Calu3 (cell line): ENCODE results near the gene ANXA10. TPM values are rescaled to one million over a fixed set of nuclear protein-coding genes. Genes with fewer than 3 reads are reported as not detected.

Experiments
- BruUV-seq: library from RNA; stranded (reverse); fragments of 400-500 nt; replicated peaks from 2 replicates; lab custom pipeline; 2021; lab: Mats Ljungman, UMichigan
- CTCF ChIA-PET: fragments of 300-600 bp; sonication (Branson Sonifier 250); formaldehyde crosslinking; loops from one replicate; lab custom pipeline; 2022; ENCODE audit warnings: antibody characterized with exemption; lab: Charles Lee
- DNase-seq: peaks from one replicate; pipeline ENCODE4 v3.0.0; 2022
- H3K27ac Mint-ChIP-seq: one replicate; pipeline ENCODE4 v1.8.0; 2022; ENCODE audit warnings: mixed read lengths; ENCODE audit not compliant: unreplicated experiment
- H3K27me3 Mint-ChIP-seq: one replicate; pipeline ENCODE4 v1.8.0; 2022; ENCODE audit warnings: mixed read lengths; ENCODE audit not compliant: unreplicated experiment
- H3K36me3 Mint-ChIP-seq: one replicate; pipeline ENCODE4 v1.8.0; 2022; ENCODE audit warnings: mild to moderate bottlenecking, moderate library complexity, mixed read lengths; ENCODE audit not compliant: insufficient read depth, unreplicated experiment
- H3K4me1 Mint-ChIP-seq: one replicate; pipeline ENCODE4 v1.8.0; 2022; ENCODE audit warnings: mild to moderate bottlenecking, low read depth, mixed read lengths; ENCODE audit not compliant: unreplicated experiment
- H3K4me3 Mint-ChIP-seq: one replicate; pipeline ENCODE4 v1.8.0; 2022; ENCODE audit warnings: mild to moderate bottlenecking, low read depth, moderate library complexity, mixed read lengths; ENCODE audit not compliant: unreplicated experiment
- H3K9me3 Mint-ChIP-seq: one replicate; pipeline ENCODE4 v1.8.0; 2022; ENCODE audit warnings: low read depth, mixed read lengths; ENCODE audit not compliant: unreplicated experiment
- CTCF ChIP-seq: fragments of 200-600 bp; IDR thresholded peaks from one replicate; pipeline ENCODE4 v1.8.0; 2022; ENCODE audit warnings: antibody characterized with exemption; ENCODE audit not compliant: unreplicated experiment
- intact Hi-C: fragments of 100-400 bp; cut with micrococcal nuclease; formaldehyde crosslinking; loops from one replicate; pipeline ENCODE4 v1.10.0; 2022; ENCODE audit not compliant: unreplicated experiment
- total RNA-seq: library from RNA; stranded (reverse); gene quantifications from 2 replicates; pipeline ENCODE4 v1.2.3, GENCODE V29; 2022

The ANXA10 gene
- total RNA-seq, 1 experiment from 2014 or later = 43.2 TPM

DNA sequence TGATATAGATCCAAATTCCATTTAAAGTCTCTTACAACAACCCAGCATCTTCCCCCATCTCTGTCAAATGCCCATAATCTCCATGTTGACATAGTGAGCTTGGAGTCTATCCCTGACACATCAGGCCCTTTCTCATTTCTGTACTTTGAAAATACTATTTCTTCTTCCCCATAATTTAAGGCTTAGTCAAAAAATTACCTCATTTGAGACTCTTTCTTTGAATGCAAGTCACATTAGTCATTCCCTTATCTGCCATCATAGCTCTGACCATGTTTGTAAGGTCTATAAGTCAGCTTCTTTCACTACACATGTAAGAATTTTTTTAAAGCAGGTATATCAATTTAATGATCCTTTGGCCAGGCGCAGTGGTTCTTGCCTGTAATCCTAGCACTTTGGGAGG lies 126.3 kb downstream of the ANXA10 start:
- intact Hi-C loops = no loop called here
- BruUV-seq = no TSS peak
- H3K36me3 Mint-ChIP-seq = peaks cover 6% of the 10 kb centered on the region
- CTCF ChIA-PET = interaction anchor here (0.7 kb wide), 2 partner anchors 15 to 476 kb away, joined by 3 read pairs; no protein-coding TSS in a partner anchor
- peak; percentile 1 for DNase-seq
- H3K27me3 Mint-ChIP-seq = no peaks in the 10 kb centered on the region
- peaks cover 2% of the 10 kb centered on the region for H3K9me3 Mint-ChIP-seq
- H3K4me3 Mint-ChIP-seq = peak overlapping the region; percentile 2
- H3K27ac Mint-ChIP-seq = peak overlapping the region; percentile 64
- TF ChIP-seq CTCF = no peak
- H3K4me1 Mint-ChIP-seq = peaks cover 34% of the 10 kb centered on the region

GRCh38 chr4:168220893-168221292 lies 128.6 kb downstream of the ANXA10 start:
- H3K27me3 Mint-ChIP-seq = no peaks in the 10 kb centered on the region
- BruUV-seq = no TSS peak
- CTCF ChIA-PET = no interaction called here
- intact Hi-C loops = no loop called here
- no peak overlapping the region for H3K27ac Mint-ChIP-seq
- H3K36me3 Mint-ChIP-seq = peaks cover 6% of the 10 kb centered on the region
- peaks cover 34% of the 10 kb centered on the region for H3K4me1 Mint-ChIP-seq
- H3K4me3 Mint-ChIP-seq = no peak overlapping the region
- no peak for TF ChIP-seq CTCF
- DNase-seq = no peak
- peaks cover 2% of the 10 kb centered on the region for H3K9me3 Mint-ChIP-seq

GRCh38 chr4:168221301-168221700 lies 129.0 kb downstream of the ANXA10 start:
- intact Hi-C loops = no loop called here
- no TSS peak for BruUV-seq
- peak overlapping the region; percentile 89 for H3K27ac Mint-ChIP-seq
- H3K27me3 Mint-ChIP-seq = no peaks in the 10 kb centered on the region
- DNase-seq = peak; percentile 35
- no peak for TF ChIP-seq CTCF
- CTCF ChIA-PET = no interaction called here
- peaks cover 6% of the 10 kb centered on the region for H3K36me3 Mint-ChIP-seq
- H3K4me3 Mint-ChIP-seq = no peak overlapping the region
- H3K9me3 Mint-ChIP-seq = peaks cover 2% of the 10 kb centered on the region
- H3K4me1 Mint-ChIP-seq = peaks cover 34% of the 10 kb centered on the region

Other genes starting within 250 kb of the ANXA10 start
- gene DDX60, start 226.2 kb downstream of the ANXA10 start, total RNA-seq = 66.5 and 137 TPM in 2 replicates